GM18907 (cell line): ENCODE data around the gene SCARB1.
"Not testable (repeated sequence)": the region's sequence is repeated elsewhere in the genome, so short reads cannot be mapped to it uniquely, and the experiment has no call there.

Source experiments
- ATAC-seq: cut with Tn5 transposase; IDR thresholded peaks from one replicate; pipeline ENCODE4 v1.9.1; 2021; ENCODE audit warnings: mild to moderate bottlenecking, moderate library complexity; ENCODE audit not compliant: unreplicated experiment

SCARB1 gene

GRCh38 chr12:124863416-124864325 lies at the start of gene SCARB1:
Gene SCARB1 (minus strand): TSS chr12:124863864. CDS start chr12:124863720, 144 bp downstream.
- ATAC-seq = peak; percentile 78

- ATAC-seq = not testable (repeated sequence)
These were observed 49.0 kb upstream of the SCARB1 start for GRCh38 chr12:124912529-124913287.

GRCh38 chr12:124911521-124911920 lies 47.9 kb upstream of the SCARB1 start:
- not testable (repeated sequence) for ATAC-seq

GRCh38 chr12:124910561-124911478 lies 47.2 kb upstream of the SCARB1 start:
- no peak for ATAC-seq

- ATAC-seq = no peak
These were observed 46.3 kb upstream of the SCARB1 start for GRCh38 chr12:124909831-124910560.

- ATAC-seq = peak; percentile 68
These were observed 43.1 kb upstream of the SCARB1 start for GRCh38 chr12:124906606-124907261.

GRCh38 chr12:124904306-124905098 lies 40.8 kb upstream of the SCARB1 start:
- no peak for ATAC-seq

GRCh38 chr12:124902916-124903315 lies 39.3 kb upstream of the SCARB1 start:
- ATAC-seq = no peak

GRCh38 chr12:124901003-124901402 lies 37.3 kb upstream of the SCARB1 start:
- ATAC-seq = no peak

GRCh38 chr12:124900345-124900795 lies 36.7 kb upstream of the SCARB1 start:
- not testable (repeated sequence) for ATAC-seq

GRCh38 chr12:124898923-124899294 lies 35.2 kb upstream of the SCARB1 start:
- ATAC-seq = no peak

GRCh38 chr12:124898200-124898922 lies 34.7 kb upstream of the SCARB1 start:
- peak; percentile 74 for ATAC-seq

GRCh38 chr12:124896461-124896860 lies 32.8 kb upstream of the SCARB1 start:
- ATAC-seq = no peak

- peak; percentile 55 for ATAC-seq
These were observed 30.3 kb upstream of the SCARB1 start for GRCh38 chr12:124893792-124894516.

GRCh38 chr12:124888260-124888659 lies 24.6 kb upstream of the SCARB1 start:
- no peak for ATAC-seq

GRCh38 chr12:124887766-124888165 lies 24.1 kb upstream of the SCARB1 start:
- ATAC-seq = not testable (repeated sequence)
